NCI-H2081 (cell line): ENCODE results near the gene TAS2R14.

Source experiments
- DNase-seq, 2 experiments: peaks; one replicate each; lab custom pipeline; 2025; lab: John Stamatoyannopoulos, UW

The TAS2R14 gene

GRCh38 chr12:10904686-10905085 is 34.4 kb downstream of the TAS2R14 start:
- DNase-seq = no peak

GRCh38 chr12:10901427-10901826 is 37.6 kb downstream of the TAS2R14 start:
- DNase-seq = no peak

DNA sequence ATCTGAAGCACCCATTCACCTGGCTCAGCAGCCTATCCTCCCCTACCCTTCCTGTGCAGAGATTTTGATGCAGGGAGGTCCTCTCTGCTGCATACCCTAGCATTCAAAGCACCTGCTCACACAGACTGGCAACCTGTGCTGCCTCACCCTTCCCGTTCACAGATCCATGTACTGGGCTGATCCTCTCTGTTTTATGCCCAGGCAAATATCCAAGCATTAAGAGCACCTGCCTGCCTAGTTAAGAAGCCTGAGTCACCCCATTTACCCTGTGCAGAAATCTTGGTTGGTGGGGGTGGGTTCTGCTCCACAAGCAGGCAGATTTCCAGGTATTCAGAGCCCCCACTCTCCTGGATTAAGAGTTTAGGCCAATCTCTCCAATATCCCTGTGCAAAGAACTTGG is 38.1 kb downstream of the TAS2R14 start:
- DNase-seq = no peak

DNA sequence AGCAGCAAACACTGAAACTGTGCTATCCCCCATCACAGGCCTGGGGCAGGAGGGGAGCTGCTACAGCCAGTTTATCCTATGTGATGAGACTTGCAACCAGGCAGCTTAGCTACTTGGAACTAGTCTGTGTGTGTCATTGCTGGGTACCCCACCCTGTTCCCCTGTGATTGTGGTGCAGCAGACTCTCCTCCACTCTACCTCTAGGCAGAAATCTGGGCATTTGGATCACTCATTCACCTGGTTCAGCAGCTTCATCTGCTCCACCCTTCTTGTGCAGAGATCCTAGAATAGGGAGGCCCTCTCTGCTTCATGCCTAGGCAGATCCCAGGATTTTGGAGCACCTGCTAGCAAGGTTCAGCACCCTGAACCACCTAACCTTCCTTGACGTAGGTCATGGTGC is 38.5 kb downstream of the TAS2R14 start:
- DNase-seq = no peak

- no peak for DNase-seq
These were observed 42.2 kb downstream of the TAS2R14 start for GRCh38 chr12:10896854-10897253.

DNA sequence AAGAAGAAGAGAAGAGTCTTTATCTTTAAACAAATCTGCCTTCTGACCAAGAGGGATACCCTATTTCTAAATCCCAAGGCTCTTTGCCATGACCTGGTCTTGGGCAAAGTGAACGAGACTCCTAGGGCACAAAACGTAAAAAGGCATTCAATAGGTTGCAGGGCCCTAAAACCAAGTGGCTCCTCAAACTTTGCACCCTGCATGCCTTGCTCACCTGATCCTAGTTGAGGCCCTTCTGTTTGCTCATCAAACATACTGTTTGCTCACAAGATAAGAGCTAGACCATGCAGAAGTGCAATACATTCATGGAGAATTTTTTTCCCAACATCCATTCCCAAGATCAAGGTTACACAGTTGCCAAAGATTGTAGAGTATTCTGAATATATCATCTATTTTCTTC is 47.1 kb downstream of the TAS2R14 start:
- DNase-seq = no peak

GRCh38 chr12:10889226-10889625 is 49.8 kb downstream of the TAS2R14 start:
- DNase-seq = no peak
